ENCODE data around the gene CENPX. TPM values are rescaled to one million over a fixed set of nuclear protein-coding genes. Genes with fewer than 3 reads are reported as not detected.

Gene CENPX
- total and polyA plus RNA-seq, 2 of the 13 experiments (the other 11 are each of a cell fraction or from before 2014, with no cell fraction given): 92.7 to 170 TPM

DNA sequence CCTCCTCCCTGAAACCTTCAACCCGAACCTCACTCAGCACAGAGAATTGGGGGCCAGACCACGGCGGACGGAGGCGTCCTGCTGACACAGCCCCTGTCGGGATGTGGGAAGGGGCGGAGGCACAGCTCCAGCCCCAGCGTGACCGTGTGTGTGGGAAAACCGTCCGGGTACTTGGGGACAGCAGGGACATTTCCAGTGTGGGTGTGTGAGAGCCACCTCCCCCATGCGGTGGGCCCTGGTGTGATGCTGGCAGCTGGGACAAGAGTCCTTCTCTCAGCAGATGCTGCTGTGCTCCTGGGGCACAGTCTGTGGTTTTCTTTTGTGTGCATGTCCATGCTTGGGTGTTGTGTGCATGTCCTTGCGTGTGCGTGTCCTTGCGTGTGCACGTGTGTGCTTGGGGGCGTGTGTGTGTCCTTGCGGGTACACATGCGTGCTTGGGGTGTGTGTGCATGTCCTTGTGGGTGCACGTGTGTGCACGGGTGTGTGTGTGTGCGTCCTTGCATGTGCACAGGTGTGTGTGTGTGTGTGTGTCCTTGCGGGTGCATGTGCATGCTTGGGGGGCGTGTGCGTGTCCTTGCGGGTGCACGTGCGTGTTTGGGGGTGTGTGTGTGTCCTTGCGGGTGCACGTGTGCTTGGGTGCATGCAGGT, 16.9 kb downstream of the CENPX start (continued):
- no peak for TF ChIP-seq BORCS8-MEF2B (CRISPR knock-in tag; IDR thresholded peaks at IDR 0.05)
- TF ChIP-seq ZNF468 (CRISPR knock-in tag; IDR thresholded peaks at IDR 0.05): no peak
- TF ChIP-seq, protein P1, sequence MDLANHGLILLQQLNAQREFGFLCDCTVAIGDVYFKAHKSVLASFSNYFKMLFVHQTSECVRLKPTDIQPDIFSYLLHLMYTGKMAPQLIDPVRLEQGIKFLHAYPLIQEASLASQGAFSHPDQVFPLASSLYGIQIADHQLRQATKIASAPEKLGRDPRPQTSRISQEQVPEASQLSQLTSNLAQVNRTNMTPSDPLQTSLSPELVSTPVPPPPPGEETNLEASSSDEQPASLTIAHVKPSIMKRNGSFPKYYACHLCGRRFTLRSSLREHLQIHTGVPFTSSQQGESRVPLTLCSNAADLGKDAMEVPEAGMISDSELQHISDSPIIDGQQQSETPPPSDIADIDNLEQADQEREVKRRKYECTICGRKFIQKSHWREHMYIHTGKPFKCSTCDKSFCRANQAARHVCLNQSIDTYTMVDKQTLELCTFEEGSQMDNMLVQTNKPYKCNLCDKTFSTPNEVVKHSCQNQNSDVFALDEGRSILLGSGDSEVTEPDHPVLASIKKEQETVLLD (CRISPR knock-in tag; IDR thresholded peaks at IDR 0.05; ENCODE audit: low read depth): no peak
- TF ChIP-seq, protein P2, sequence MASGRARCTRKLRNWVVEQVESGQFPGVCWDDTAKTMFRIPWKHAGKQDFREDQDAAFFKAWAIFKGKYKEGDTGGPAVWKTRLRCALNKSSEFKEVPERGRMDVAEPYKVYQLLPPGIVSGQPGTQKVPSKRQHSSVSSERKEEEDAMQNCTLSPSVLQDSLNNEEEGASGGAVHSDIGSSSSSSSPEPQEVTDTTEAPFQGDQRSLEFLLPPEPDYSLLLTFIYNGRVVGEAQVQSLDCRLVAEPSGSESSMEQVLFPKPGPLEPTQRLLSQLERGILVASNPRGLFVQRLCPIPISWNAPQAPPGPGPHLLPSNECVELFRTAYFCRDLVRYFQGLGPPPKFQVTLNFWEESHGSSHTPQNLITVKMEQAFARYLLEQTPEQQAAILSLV (CRISPR knock-in tag; IDR thresholded peaks at IDR 0.05; ENCODE audit: borderline replicate concordance): no peak
- no peak for TF ChIP-seq KMT2B (CRISPR knock-in tag; IDR thresholded peaks at IDR 0.05)
- TF ChIP-seq ZNF841 (CRISPR knock-in tag; IDR thresholded peaks at IDR 0.05; ENCODE audit: borderline replicate concordance): 0 out of 2 replicates have a peak, but pooled peaks have one; percentile 40
- TF ChIP-seq CREM (IDR thresholded peaks at IDR 0.05): no peak
- TF ChIP-seq CREM (CRISPR knock-in tag; IDR thresholded peaks at IDR 0.05): no peak
- TF ChIP-seq NFATC3 (CRISPR knock-in tag; IDR thresholded peaks at IDR 0.05): no peak
- 0 out of 2 replicates have a peak, but pooled peaks have one; percentile 39 for TF ChIP-seq HOXA7 (CRISPR knock-in tag; IDR thresholded peaks at IDR 0.05)
- TF ChIP-seq, protein P3, sequence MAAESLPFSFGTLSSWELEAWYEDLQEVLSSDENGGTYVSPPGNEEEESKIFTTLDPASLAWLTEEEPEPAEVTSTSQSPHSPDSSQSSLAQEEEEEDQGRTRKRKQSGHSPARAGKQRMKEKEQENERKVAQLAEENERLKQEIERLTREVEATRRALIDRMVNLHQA (CRISPR knock-in tag; IDR thresholded peaks at IDR 0.05): no peak
- TF ChIP-seq, protein P4, sequence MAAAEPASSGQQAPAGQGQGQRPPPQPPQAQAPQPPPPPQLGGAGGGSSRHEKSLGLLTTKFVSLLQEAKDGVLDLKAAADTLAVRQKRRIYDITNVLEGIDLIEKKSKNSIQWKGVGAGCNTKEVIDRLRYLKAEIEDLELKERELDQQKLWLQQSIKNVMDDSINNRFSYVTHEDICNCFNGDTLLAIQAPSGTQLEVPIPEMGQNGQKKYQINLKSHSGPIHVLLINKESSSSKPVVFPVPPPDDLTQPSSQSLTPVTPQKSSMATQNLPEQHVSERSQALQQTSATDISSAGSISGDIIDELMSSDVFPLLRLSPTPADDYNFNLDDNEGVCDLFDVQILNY (CRISPR knock-in tag; conservative IDR thresholded peaks at IDR 0.05): no peak
- no peak for TF ChIP-seq MXD4 (CRISPR knock-in tag; IDR thresholded peaks at IDR 0.05)
- no peak for TF ChIP-seq ZNF17 (CRISPR knock-in tag; IDR thresholded peaks at IDR 0.05)
- no peak for TF ChIP-seq MLLT10 (CRISPR knock-in tag; IDR thresholded peaks at IDR 0.05)
- no peak for TF ChIP-seq KLF12 (CRISPR knock-in tag; IDR thresholded peaks at IDR 0.05; ENCODE audit: borderline replicate concordance)
- no peak for TF ChIP-seq ZBTB21 (CRISPR knock-in tag; IDR thresholded peaks at IDR 0.05)
- TF ChIP-seq, protein P5, sequence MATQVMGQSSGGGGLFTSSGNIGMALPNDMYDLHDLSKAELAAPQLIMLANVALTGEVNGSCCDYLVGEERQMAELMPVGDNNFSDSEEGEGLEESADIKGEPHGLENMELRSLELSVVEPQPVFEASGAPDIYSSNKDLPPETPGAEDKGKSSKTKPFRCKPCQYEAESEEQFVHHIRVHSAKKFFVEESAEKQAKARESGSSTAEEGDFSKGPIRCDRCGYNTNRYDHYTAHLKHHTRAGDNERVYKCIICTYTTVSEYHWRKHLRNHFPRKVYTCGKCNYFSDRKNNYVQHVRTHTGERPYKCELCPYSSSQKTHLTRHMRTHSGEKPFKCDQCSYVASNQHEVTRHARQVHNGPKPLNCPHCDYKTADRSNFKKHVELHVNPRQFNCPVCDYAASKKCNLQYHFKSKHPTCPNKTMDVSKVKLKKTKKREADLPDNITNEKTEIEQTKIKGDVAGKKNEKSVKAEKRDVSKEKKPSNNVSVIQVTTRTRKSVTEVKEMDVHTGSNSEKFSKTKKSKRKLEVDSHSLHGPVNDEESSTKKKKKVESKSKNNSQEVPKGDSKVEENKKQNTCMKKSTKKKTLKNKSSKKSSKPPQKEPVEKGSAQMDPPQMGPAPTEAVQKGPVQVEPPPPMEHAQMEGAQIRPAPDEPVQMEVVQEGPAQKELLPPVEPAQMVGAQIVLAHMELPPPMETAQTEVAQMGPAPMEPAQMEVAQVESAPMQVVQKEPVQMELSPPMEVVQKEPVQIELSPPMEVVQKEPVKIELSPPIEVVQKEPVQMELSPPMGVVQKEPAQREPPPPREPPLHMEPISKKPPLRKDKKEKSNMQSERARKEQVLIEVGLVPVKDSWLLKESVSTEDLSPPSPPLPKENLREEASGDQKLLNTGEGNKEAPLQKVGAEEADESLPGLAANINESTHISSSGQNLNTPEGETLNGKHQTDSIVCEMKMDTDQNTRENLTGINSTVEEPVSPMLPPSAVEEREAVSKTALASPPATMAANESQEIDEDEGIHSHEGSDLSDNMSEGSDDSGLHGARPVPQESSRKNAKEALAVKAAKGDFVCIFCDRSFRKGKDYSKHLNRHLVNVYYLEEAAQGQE (IDR thresholded peaks at IDR 0.05; ENCODE audit: borderline replicate concordance in 1 of 2, low read depth in 1 of 2, low read length in 2 of 2): no peak
- TF ChIP-seq FOXK2 (IDR thresholded peaks at IDR 0.05): no peak
- TF ChIP-seq SAFB2 (CRISPR knock-in tag; IDR thresholded peaks at IDR 0.05; ENCODE audit: borderline replicate concordance, low read depth): no peak
- TF ChIP-seq MAZ (IDR thresholded peaks at IDR 0.05; ENCODE audit: borderline replicate concordance, low read depth, low read length): no peak
- no peak for TF ChIP-seq MAZ (CRISPR knock-in tag; IDR thresholded peaks at IDR 0.05; ENCODE audit: low read depth)
- TF ChIP-seq THAP11 (CRISPR knock-in tag; IDR thresholded peaks at IDR 0.05): no peak

Measured in HepG2 (cell line).